A549 (cell line): ENCODE results near the gene TBL1Y.

Experiments
- GATA3 ChIP-seq: IDR thresholded peaks from 2 replicates; pipeline ENCODE4 v1.6.1; 2012; ENCODE audit warnings: borderline replicate concordance
- POLR2AphosphoS2 ChIP-seq: conservative IDR thresholded peaks from 2 replicates; pipeline ENCODE4 v1.6.1; 2012; ENCODE audit warnings: low read length, improper control_type of control experiment, inconsistent platforms
- TF ChIP-seq, protein P1 (sequence below): fragments of >200 bp; sonication (Bioruptor Twin); formaldehyde crosslinking; IDR thresholded peaks from 3 replicates; pipeline ENCODE4 v1.5.1; 2016

GRCh38 chrY:7039037-7039436, 128.5 kb downstream of the TBL1Y start:
- TF ChIP-seq, protein P1, sequence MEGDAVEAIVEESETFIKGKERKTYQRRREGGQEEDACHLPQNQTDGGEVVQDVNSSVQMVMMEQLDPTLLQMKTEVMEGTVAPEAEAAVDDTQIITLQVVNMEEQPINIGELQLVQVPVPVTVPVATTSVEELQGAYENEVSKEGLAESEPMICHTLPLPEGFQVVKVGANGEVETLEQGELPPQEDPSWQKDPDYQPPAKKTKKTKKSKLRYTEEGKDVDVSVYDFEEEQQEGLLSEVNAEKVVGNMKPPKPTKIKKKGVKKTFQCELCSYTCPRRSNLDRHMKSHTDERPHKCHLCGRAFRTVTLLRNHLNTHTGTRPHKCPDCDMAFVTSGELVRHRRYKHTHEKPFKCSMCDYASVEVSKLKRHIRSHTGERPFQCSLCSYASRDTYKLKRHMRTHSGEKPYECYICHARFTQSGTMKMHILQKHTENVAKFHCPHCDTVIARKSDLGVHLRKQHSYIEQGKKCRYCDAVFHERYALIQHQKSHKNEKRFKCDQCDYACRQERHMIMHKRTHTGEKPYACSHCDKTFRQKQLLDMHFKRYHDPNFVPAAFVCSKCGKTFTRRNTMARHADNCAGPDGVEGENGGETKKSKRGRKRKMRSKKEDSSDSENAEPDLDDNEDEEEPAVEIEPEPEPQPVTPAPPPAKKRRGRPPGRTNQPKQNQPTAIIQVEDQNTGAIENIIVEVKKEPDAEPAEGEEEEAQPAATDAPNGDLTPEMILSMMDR, result no peak
- TF ChIP-seq POLR2AphosphoS2 (no peak), GATA3 (no peak)
